UCSD-AML1 (cell line): Measurements from ENCODE around the gene TPCN2.
"Not testable (repeated sequence)": the region's sequence is repeated elsewhere in the genome, so short reads cannot be mapped to it uniquely, and the experiment has no call there.

ENCODE experiments used
- DNase-seq: peaks from one replicate; lab custom pipeline; 2025; ENCODE audit not compliant: unreplicated experiment; lab: John Stamatoyannopoulos, UW

TPCN2 gene

GRCh38 chr11:69141742-69142141, 93.0 kb downstream of the TPCN2 start:
- no peak for DNase-seq

GRCh38 chr11:69142895-69143294, 94.2 kb downstream of the TPCN2 start:
- DNase-seq, result no peak

GRCh38 chr11:69144316-69145049, 95.8 kb downstream of the TPCN2 start:
- no peak for DNase-seq

- no peak for DNase-seq
These were observed 96.3 kb downstream of the TPCN2 start for GRCh38 chr11:69145050-69145380.

GRCh38 chr11:69148377-69148762, 99.6 kb downstream of the TPCN2 start:
- no peak for DNase-seq

GRCh38 chr11:69148806-69149205, 100.1 kb downstream of the TPCN2 start:
- DNase-seq, result no peak

- DNase-seq, result not testable (repeated sequence)
These were observed 100.8 kb downstream of the TPCN2 start for GRCh38 chr11:69149338-69150045.

- no peak for DNase-seq
These were observed 101.4 kb downstream of the TPCN2 start for GRCh38 chr11:69150175-69150574.

- no peak for DNase-seq
These were observed 103.1 kb downstream of the TPCN2 start for GRCh38 chr11:69151836-69152235.

- no peak for DNase-seq
These were observed 104.1 kb downstream of the TPCN2 start for GRCh38 chr11:69152733-69153421.

GRCh38 chr11:69153661-69154060, 104.9 kb downstream of the TPCN2 start:
- no peak for DNase-seq

- no peak for DNase-seq
These were observed 105.6 kb downstream of the TPCN2 start for GRCh38 chr11:69154211-69154913.

- DNase-seq, result no peak
These were observed 106.2 kb downstream of the TPCN2 start for GRCh38 chr11:69154938-69155301.

GRCh38 chr11:69155302-69156234, 106.8 kb downstream of the TPCN2 start, which contains the start of gene SMIM38:
Gene SMIM38 (plus strand): TSS chr11:69155935. CDS start chr11:69157847, 1,912 bp downstream.
- no peak for DNase-seq

- DNase-seq, result no peak
These were observed 107.5 kb downstream of the TPCN2 start for GRCh38 chr11:69156235-69156639.

- no peak for DNase-seq
These were observed 108.0 kb downstream of the TPCN2 start for GRCh38 chr11:69156673-69157155.

- no peak for DNase-seq
These were observed 108.6 kb downstream of the TPCN2 start for GRCh38 chr11:69157156-69157821.

GRCh38 chr11:69157822-69158231, 109.1 kb downstream of the TPCN2 start:
- no peak for DNase-seq

GRCh38 chr11:69158301-69159149, 109.8 kb downstream of the TPCN2 start:
- no peak for DNase-seq
